ENCODE data around the gene MAPK14.

Gene MAPK14

DNA sequence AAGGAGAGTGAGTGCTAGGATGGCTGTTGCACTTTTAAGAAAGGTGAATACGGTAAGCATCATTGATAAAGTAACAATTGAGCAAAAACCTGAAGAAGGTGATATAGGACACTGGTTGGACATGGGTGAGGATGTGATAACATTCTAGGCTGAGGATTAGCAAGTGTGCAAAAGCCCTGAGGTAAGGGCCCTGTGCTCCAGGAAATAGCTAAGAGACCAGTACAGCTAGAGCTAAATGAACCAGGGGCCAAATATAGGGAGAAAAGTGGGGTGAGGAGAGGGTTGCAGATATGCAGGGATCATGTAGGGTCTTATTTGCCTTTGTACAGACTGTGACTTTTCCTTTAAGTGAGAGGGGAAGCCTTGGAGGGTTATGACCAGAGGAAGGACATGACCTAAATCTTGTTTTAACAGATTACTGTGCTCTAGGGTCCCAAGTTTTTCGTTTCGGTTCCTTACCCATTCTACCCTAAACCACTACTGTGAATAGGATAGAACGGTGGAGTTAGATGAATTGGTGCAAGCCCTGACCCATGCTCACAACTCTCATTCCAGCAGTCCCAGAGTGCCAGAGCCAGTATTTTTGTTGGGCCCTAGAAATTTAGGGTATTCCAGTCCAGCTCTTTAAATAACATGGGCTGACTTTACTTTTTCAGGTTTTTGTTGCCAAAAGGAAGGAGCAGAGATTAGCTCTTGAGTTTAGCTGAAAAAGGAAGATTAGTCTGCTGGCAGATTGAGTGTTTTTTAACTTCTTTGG is 10.7 kb downstream of the MAPK14 start:
- no peak for DNase-seq

DNA sequence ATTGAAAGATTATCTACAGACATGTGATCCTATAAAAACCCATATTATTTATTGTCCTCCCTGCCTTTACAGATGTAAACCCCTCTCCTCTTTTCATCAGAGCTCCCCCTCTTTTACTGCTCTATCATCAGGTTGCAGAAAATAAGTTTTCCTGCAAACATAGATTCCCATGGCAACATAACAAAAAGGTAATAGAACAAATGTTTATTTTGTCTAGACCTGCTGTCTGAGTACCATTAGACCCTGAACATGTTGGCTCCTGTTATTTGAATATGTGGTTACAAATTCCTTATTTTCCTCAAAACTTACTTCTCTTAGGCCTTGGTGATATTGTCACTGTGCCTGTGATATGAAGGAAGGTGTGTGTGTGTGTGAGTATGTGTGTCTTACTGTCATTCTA is 11.5 kb downstream of the MAPK14 start:
- no peak for DNase-seq

DNA sequence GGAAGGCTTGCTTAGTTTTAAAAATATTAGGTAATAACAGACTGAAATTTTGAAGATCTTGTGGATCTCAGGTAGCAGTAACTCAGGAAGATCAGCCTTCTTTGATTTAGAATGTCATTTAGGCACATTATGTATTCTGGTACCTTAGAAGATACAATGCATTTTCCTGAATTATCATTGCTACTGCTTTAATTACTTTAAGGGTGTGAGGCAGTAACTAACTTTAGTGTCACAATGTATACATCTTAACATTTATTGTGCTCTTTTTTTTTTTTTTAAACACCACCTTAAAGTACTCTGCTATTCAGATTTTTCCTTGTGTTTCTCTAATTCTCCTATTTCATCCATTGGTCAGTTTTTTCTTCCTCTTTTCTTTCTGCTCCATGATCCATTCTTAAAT is 13.3 kb downstream of the MAPK14 start:
- no peak for DNase-seq

DNA sequence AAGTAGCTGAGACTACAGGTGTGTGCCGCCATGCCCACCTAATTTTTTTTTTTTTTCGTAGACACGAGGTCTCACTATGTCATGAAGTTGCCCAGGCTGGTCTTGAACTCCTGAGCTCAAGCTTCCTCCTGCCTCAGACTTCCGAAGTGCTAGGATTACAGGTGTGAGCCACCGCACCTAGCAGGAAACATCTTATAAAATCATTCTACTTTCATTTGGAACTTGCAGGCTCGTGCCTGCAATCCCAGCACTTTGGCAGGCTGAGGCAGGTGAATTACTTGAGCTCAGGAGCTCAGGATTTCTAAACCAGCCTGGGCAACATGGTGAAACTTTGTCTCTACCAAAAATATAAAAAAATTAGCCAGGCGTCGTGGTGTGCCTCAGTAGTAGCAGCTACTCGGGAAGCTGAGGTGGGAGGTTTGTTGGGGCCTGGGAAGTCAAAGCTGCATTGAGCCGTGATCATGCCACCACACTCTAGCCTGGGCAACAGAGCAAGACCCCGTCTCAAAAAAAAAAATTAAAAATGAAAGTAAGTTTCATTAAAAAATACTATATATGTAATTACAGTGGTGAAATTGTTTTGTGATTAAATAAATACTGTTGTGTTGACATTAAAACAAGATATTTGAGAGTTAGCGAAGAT is 15.1 kb downstream of the MAPK14 start:
- DNase-seq = no peak

DNA sequence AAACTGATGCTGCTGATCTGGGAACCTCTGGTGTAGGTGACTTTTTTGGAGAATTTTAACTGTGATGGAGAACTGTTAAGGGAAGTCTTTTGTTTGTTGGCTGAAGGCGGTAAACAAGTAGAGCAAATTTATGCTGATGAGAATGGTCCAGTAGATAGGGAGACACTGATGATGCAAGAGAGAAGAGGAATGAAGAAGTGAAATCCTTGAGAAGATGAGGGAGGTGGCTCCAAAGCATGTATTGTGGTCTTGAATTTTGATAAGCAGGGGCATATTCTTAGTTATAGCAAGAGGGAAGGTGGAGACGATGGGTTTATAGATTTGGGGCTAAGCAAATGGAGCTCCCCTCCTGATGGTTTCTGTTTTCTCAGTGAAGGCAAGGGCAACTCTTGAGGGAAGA is 22.0 kb downstream of the MAPK14 start:
- no peak for DNase-seq

DNA sequence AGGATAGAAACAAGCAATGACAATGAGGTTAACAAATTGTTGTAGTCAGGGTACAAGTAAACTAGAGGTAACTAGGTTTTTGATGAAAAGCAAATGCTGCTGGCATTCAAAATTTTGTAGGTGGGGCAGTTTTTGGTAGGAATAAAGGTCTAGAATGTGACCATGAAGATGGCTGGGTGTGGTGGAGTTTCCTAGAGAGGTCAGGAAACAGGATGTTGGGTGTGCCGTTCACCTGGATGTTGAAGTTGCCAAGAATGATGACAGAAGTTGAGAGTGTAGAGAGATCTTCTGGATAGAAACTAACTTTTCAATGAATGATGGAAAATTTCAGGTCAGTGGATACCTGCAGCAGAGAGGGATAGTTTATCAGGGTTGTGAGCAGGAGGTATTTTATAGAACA is 22.7 kb downstream of the MAPK14 start:
- DNase-seq = no peak

DNA sequence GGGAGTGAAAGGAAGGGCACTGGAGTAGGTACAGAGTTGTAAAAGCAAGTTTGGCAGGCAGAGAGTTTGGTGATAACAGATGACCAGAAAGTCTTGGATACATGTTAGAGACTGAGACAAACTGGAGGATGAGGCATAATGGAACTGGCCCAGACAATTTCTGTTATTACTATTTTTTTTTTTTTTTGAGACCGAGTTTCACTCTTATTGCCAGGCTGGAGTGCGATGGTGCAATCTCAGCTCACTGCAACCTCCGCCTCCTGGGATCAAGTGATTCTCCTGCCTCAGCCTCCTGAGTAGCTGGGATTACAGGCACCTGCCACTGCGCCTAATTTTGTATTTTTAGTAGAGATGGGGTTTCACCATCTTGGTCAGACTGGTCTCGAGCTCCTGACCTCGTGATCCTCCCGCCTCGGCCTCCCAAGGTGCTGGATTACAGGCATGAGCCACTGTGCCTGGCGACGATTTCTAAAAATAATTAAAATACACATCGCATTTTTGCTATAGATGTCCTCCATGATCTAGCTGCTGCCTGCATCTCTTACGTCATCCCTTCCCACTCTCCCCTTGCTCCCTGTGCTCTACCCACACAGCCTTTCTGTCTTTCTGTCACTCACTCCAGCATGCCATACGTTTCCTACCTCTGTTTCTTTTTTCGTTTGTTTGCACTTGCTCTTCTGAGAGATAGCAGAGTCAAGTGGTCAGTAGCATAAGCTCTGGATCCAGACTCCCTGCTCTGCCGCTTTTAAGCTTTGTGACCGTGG is 23.5 kb downstream of the MAPK14 start:
- no peak for DNase-seq

DNA sequence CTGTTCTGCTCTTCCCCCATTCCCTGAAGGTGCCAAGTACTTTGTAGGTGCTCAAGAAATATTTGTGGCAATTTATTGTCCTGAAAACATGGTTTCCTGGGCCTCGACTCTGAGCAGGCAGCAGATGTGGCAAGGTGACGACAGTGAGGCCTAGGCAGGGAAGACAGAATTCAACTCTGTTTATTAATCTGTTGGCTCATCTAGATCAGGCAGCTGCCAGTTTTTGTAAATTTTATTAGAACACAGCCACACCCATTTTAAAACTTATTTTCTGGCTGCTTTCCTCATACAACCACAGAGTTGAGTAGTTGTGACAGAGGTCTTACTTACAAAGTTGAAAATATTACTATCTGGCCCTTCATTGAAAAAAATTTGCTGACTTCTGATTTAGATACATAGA is 24.5 kb downstream of the MAPK14 start:
- DNase-seq = no peak

DNA sequence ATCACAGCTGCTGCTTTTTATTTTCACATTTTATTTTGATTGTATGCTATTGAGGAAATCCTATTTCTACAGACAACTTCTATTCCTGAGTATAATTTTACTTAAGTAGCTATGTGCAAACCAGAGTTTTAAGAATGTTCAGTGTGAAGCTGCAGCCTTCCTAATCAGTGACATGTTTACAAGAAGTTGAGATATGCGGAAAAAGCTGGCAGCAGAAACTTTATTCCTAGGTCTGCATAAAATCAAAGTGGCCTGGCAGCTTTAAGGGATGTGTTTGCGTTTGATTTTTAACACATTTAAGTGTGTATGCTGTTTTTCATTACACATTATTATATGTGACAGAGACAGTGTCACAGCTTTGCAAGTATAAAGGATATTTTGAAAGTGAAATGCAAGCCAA is 26.3 kb downstream of the MAPK14 start:
- DNase-seq = no peak

DNA sequence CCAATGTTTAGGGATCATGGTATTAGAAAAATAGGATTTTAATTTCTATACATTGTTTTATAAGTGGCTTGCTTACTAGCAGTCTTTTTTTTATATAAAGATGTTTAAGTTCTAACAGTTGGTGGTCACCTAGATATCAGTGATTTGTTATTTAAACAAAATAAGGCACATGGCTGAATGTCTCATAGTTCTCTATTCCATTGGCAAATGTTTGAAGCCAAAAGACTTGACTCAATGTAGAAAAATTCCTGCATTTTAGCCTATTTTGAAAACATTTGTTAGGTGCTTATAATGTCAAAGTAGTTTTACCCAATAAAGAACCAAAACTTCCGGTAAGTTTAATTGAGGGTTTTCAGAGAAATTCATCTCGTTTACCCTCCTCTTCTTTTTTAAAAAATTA is 26.8 kb downstream of the MAPK14 start:
- DNase-seq = no peak

DNA sequence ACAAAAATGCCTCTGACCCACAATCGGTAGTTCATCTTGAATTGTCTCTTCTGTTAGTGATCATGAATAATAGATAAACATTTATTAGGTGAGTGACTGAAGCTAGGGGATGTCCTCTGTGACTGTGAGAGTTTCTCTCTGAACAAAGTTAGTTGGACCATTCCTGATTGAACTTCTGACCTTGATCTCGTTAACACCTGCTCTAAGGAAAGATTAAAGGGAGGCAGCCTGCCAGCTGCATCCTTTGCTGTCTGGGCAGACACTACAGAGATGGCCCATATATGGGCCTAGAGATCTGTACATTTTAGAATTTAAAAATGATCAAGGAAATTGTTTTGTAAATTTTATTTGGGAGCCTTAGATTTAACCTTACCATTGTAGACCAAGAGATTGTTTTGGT is 27.3 kb downstream of the MAPK14 start:
- no peak for DNase-seq

DNA sequence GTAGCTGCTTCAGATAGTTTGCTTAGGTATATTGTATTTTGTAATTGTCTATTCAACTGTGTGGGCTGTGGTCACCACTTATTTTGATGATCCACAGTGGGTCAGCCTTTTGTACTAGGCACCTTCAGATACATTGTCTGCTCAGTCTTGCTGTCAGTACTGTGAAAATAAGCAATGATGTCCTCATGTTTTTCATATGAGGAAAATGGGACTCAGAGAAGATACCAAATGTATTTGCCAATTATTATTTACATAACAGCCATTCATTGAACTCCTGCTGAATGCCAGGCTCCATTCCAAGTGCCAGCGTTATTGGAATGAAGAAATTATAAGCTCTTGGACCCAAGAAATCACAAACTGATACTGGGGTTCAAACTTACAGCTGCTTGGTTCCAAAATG is 28.6 kb downstream of the MAPK14 start:
- DNase-seq = no peak

DNA sequence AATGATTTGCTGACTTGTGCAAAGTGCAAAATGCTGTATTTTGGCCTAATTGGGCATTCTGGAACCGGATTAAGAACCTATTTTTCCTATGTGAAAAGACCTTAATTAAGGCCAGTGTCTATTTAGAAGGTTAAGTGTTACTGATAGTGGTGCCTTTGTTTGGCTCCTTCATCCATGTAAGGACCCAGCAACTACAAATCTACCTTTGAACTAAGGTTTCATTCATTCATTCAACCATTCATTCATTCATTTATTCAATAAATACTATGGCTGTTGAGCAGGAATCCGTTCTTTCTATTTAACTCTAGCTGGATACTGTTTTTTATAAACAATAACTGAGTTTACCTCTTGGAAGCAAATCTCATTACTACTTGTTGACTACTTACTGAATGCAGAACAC is 33.6 kb downstream of the MAPK14 start:
- DNase-seq = no peak

DNA sequence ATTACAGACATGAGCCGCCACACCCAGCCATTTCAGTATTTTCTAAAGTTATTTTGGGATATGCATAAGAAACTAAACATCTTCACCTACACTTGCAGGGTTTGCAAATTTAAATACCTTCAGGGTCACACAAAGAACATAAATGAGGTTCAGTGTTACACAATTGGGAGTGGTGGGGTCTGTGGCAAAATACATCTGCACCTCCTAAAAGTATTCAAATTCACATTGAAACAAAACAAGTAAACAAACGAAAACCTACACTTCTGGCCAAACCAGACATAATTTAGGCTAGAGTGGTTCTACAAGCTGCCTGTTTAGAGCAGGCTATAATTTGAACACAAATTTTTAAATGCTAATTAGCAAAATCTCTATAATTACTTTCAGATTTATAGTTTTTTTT is 34.6 kb downstream of the MAPK14 start:
- no peak for DNase-seq

DNA sequence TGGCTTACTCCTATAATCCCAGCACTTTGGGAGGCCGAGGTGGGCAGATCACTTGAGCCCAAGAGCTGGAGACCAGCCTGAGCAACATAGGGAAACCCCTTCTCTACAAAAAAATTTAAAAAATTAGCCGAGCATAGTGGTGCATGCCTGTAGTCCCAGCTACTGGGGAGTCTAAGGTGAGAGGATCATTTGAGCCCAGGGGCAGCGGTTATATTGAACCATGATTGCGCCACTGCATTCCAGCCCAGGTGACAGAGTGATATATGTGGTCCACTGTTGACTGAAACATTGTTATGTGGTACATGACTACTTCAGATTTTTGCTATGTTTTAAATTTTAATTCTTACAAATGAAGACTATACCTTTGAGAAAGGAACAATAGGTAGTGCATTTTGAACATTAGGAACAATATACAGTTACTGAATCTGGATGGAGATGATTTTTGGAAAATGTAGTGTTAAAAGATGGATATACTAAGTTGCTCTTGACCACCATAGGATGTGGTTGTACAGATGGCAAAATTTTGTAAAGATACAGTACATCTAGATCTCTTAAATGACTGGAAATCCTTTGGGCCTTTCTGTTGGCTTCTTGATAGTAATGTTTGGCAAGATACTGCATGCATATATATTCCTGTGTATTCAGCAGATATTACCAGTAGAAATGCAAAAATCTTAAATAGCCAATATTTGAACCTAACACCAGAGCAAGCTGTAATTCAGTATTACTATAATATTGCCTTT is 35.9 kb downstream of the MAPK14 start:
- DNase-seq = no peak

DNA sequence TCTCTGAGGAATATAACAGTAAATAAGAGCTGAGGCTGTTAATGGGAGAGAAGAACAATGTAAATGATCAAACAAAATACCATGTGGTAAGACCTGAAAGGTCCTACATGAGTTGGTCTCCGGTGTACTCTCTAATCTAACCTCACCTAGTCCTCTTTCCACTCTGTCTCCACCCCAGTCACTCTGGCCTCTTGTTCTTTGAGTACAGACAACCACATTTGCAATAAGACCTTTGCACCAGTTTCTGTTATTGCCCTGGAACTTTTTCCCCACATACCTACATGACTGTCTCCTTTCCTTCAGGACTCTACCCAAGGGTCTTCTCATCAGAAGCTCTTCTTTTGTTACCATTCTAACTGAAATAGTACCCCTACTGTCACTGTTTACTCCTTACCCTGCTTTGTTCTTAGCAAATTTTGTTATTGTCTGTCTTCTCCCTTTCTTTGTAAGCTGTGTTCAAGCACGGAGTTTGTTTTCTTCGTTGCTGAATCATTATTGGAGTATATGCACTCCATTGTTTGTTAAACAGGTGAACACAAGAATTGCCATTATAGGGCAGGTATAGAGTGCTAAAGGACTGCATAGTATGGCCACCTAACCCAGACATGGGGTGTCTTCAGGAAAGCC is 37.3 kb downstream of the MAPK14 start:
- no peak for DNase-seq

DNA sequence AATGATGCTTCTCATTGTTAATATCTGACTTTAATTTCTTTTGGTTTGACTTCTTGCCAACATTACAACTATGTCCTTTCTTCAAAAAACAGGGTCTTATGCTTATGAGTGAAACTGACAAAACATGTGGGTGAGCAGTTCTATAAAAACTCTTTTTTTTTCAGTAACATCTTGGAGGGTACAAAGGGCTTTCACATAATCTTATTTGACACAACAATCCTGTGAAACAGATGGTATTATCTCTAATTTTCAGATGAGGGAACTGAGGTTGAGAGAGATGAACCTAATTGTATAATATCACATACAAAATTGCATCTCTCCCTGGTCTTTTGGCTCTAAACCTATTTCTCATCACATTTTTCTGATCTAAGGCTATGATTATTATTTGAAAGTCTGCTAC is 38.3 kb downstream of the MAPK14 start:
- no peak for DNase-seq

DNA sequence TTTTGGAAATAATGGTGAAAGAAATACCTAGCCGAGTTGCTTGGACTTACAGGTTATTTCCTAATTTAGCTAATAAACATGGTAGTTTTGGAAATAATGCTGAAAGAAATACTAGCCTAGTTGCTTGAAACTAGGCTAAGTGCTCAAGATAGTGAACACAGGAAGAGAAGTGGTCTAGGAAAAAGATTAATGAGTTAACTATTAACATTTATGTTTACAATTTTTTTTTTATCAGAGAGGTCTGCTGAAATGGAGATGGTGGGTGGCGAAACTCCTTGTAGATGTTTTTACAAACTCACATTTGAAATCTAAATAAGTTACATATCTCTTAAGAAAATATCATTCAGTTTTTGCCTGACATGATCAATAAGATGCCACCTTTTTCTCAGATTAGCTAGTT is 39.2 kb downstream of the MAPK14 start:
- DNase-seq = no peak

DNA sequence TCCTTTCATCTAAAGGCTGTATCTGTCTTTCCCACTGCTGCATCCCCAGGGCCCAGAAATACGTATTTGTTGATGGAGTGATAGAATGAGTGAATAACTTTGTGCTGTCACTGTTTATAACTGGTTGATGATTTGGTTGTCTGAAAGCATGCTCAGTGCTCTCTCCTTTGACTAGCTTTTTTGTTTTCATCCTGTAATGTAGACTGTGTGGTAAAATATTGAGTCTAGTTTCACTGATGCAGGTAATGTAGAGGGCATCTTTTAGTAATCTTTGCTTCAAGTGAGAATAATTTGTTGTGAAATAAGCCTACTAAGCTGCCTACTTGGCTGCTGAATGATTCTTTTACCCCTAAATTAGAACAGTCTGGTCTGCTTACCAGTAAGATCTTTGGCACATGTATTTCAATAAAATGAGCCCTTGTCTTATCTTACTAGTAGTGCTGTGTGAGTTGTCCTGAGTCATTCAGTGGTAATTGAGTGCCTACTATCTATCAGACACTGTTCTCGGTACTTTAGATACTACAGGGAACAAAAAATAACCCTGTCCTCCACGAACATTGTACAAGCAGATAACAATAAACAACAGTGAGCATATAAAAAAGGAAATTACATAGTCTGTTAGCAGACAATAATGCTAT is 39.9 kb downstream of the MAPK14 start:
- DNase-seq = no peak

DNA sequence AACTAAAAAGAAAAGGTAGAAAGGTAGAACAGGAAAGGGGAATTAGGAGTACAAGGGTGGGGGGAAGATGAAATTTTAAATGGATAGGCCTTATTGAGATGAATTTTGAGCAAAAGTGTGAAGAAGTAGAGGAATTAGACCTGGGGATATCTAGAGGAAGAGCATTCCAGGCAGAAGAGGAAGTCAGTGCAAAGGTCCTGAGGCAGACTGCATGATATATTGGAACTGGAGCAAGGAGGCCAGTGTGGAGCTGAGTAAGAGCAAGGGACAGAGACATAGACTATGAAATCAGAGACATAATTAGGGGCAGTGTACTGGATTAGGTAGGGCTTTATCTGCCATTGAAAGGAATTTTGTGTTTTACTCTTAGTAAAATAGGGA is 40.4 kb downstream of the MAPK14 start:
- DNase-seq = no peak

DNA sequence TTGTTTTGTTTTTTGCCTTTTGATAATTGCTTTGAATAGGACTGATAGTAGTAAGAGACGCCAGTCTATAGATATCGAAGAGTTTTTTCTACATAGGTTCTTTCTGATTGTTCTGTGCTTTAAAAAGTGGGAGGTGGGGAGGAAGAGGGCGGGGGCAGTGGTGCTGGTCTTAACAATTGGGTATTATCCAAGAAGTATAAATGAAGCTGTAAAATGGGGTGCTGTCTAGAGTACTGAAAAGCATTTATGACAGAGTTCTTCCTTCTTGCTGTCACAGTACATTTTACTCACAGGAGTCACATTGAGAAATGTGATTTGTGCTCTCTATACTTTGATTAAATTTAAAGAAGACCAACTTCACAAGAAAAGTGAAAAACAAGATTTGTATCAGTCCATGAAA is 41.0 kb downstream of the MAPK14 start:
- no peak for DNase-seq

DNA sequence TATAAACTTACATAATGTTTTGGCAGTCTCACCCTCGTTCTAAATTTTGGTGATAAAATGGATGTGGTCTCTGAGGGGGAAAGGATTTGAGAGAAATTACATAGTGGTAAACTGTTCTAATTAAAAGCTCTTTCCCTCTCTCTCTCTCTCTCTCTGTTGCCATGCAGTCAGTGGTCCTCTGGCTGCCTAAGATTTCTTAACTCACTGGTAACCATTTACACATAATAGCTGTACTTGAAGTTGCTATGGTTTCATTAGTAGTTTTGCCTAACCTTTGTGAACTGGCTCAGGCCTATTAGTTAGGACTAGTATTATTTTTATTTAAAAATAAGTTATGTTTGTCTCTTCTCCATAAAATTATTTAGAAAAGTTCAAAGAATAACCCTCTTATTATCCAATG is 42.0 kb downstream of the MAPK14 start:
- no peak for DNase-seq

DNA sequence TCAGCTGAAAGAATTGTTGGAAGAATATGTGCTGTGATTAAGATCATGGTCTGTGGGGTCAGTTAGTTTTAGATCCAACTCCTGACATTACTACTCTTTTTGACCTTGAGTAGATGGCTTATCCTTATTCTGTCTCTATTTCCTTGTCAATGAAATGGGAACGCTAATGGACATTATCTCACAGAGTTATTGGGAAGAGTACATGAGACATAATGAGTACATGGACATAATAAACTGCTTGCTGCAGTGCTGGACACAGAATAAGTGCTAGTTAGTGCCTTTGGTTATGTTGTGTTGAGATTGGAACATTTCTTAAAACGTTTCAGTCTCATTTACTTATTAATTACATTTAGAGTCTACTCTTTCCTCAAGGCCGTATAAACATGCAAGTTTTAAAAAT is 42.6 kb downstream of the MAPK14 start:
- no peak for DNase-seq
